Activated T-cell treated with anti-CD3 and anti-CD28 coated beads for 1 hour (primary cell): ENCODE results near the gene CCDC54.

Experiments
- DNase-seq: peaks from one replicate; pipeline ENCODE4 v3.0.0-alpha.2; 2020; ENCODE audit warnings: low read depth

CCDC54 gene

GRCh38 chr3:107394502-107394901 is 17.3 kb downstream of the CCDC54 start:
- no peak for DNase-seq

GRCh38 chr3:107395066-107395465 is 17.8 kb downstream of the CCDC54 start:
- no peak for DNase-seq

- no peak for DNase-seq
These were observed 24.1 kb downstream of the CCDC54 start for GRCh38 chr3:107401301-107401700.

GRCh38 chr3:107402214-107402613 is 25.0 kb downstream of the CCDC54 start:
- no peak for DNase-seq

- DNase-seq = no peak
These were observed 27.7 kb downstream of the CCDC54 start for GRCh38 chr3:107404727-107405469.

- no peak for DNase-seq
These were observed 30.1 kb downstream of the CCDC54 start for GRCh38 chr3:107407355-107407754.

GRCh38 chr3:107408513-107408912 is 31.3 kb downstream of the CCDC54 start:
- no peak for DNase-seq

- no peak for DNase-seq
These were observed 32.1 kb downstream of the CCDC54 start for GRCh38 chr3:107409365-107409764.

GRCh38 chr3:107410606-107411005 is 33.4 kb downstream of the CCDC54 start:
- no peak for DNase-seq

GRCh38 chr3:107411056-107411455 is 33.8 kb downstream of the CCDC54 start:
- no peak for DNase-seq

GRCh38 chr3:107411779-107412178 is 34.5 kb downstream of the CCDC54 start:
- no peak for DNase-seq

GRCh38 chr3:107412376-107412775 is 35.1 kb downstream of the CCDC54 start:
- no peak for DNase-seq

GRCh38 chr3:107413264-107413663 is 36.0 kb downstream of the CCDC54 start:
- no peak for DNase-seq

- DNase-seq = no peak
These were observed 37.2 kb downstream of the CCDC54 start for GRCh38 chr3:107414325-107414964.

- no peak for DNase-seq
These were observed 38.9 kb downstream of the CCDC54 start for GRCh38 chr3:107416138-107416537.

- DNase-seq = no peak
These were observed 39.6 kb downstream of the CCDC54 start for GRCh38 chr3:107416886-107417285.

- no peak for DNase-seq
These were observed 44.0 kb downstream of the CCDC54 start for GRCh38 chr3:107421170-107421792.

- no peak for DNase-seq
These were observed 44.6 kb downstream of the CCDC54 start for GRCh38 chr3:107421881-107422280.

- no peak for DNase-seq
These were observed 47.8 kb downstream of the CCDC54 start for GRCh38 chr3:107425033-107425432.

- no peak for DNase-seq
These were observed 49.0 kb downstream of the CCDC54 start for GRCh38 chr3:107426223-107426622.
